IMR-90 (cell line): ENCODE data around the gene CLDN6. TPM values are rescaled to one million over a fixed set of nuclear protein-coding genes. Genes with fewer than 3 reads are reported as not detected.

Experiments used
- ATAC-seq: fragments of 200-7000 bp; cut with Tn5 transposase; 2 replicates; pipeline ENCODE4 v1.9.1; 2020; ENCODE audit warnings: low read depth, mild to moderate bottlenecking, moderate library complexity
- BruUV-seq: library from RNA; stranded (reverse); fragments of 400-500 nt; replicated peaks from 2 replicates; lab custom pipeline; 2021; lab: Mats Ljungman, UMichigan
- CTCF ChIA-PET: fragments of 300-600 bp; formaldehyde crosslinking; extraction: SDS; loops from one replicate; lab custom pipeline; 2021; ENCODE audit warnings: antibody characterized with exemption; lab: Yijun Ruan, JAX
- POLR2A ChIA-PET: fragments of 300-600 bp; sonication (Branson Sonifier 250); formaldehyde crosslinking; loops from one replicate; lab custom pipeline; 2022; ENCODE audit warnings: antibody characterized with exemption; ENCODE audit not compliant: unreplicated experiment; lab: Charles Lee
- DNase-seq: peaks from one replicate; pipeline ENCODE4 v3.0.0; 2013
- H2AFZ ChIP-seq: replicated peaks from 2 replicates; pipeline ENCODE3; 2013; ENCODE audit warnings: low read length, mild to moderate bottlenecking; ENCODE audit not compliant: poor library complexity
- H2AK5ac ChIP-seq: 2 replicates; pipeline ENCODE4 v1.6.1; 2013; ENCODE audit warnings: low read depth, low read length, inconsistent platforms
- H2AK9ac ChIP-seq: replicated peaks from 2 replicates; pipeline ENCODE3; 2013; ENCODE audit warnings: mild to moderate bottlenecking, low read depth, low read length, moderate library complexity; ENCODE audit not compliant: poor library complexity
- H2BK120ac ChIP-seq: 2 replicates; pipeline ENCODE4 v1.6.1; 2013; ENCODE audit warnings: low read depth, low read length, inconsistent platforms
- H2BK15ac ChIP-seq: 3 replicates; pipeline ENCODE4 v1.6.1; 2013; ENCODE audit warnings: low read depth, low read length, inconsistent platforms
- H2BK20ac ChIP-seq: 2 replicates; pipeline ENCODE4 v1.6.1; 2013; ENCODE audit warnings: low read depth, mild to moderate bottlenecking, inconsistent platforms, low read length, moderate library complexity
- H2BK5ac ChIP-seq: 2 replicates; pipeline ENCODE4 v1.6.1; 2013; ENCODE audit warnings: mild to moderate bottlenecking, low read depth, low read length, inconsistent platforms; ENCODE audit not compliant: poor library complexity, severe bottlenecking
- H3K14ac ChIP-seq: replicated peaks from 2 replicates; pipeline ENCODE4 v1.6.1; 2013; ENCODE audit warnings: low read depth, low read length, inconsistent platforms
- H3K18ac ChIP-seq: 2 replicates; pipeline ENCODE4 v1.6.1; 2013; ENCODE audit warnings: low read depth, low read length, control low read depth
- H3K23ac ChIP-seq: 2 replicates; pipeline ENCODE4 v1.6.1; 2013; ENCODE audit warnings: low read depth, low read length, inconsistent platforms
- H3K27ac ChIP-seq: 2 replicates; pipeline ENCODE4 v1.5.1; 2013; ENCODE audit warnings: mild to moderate bottlenecking, control low read depth, low read length; ENCODE audit not compliant: insufficient read depth
- H3K27me3 ChIP-seq: 2 replicates; pipeline ENCODE4 v1.6.1; 2013; ENCODE audit warnings: low read length; ENCODE audit not compliant: control insufficient read depth, insufficient read depth
- H3K36me3 ChIP-seq: 2 replicates; pipeline ENCODE4 v1.6.1; 2013; ENCODE audit warnings: low read length, mixed read lengths; ENCODE audit not compliant: control insufficient read depth, insufficient read depth
- H3K4ac ChIP-seq: 2 replicates; pipeline ENCODE4 v1.6.1; 2013; ENCODE audit warnings: low read depth, low read length, inconsistent platforms
- H3K4me1 ChIP-seq: 2 replicates; pipeline ENCODE4 v1.6.1; 2013; ENCODE audit warnings: low read length, mixed read lengths; ENCODE audit not compliant: control insufficient read depth, insufficient read depth
- H3K4me2 ChIP-seq: 2 replicates; pipeline ENCODE4 v1.6.1; 2013; ENCODE audit warnings: low read depth, mild to moderate bottlenecking, control low read depth, low read length, moderate library complexity
- H3K4me3 ChIP-seq: 2 replicates; pipeline ENCODE4 v1.5.1; 2013; ENCODE audit warnings: low read depth, mild to moderate bottlenecking, control low read depth, low read length, moderate library complexity; ENCODE audit not compliant: insufficient read depth
- H3K56ac ChIP-seq: 2 replicates; pipeline ENCODE4 v1.6.1; 2013; ENCODE audit warnings: low read length, inconsistent platforms; ENCODE audit not compliant: insufficient read depth; ENCODE audit errors: extremely low read depth
- H3K79me1 ChIP-seq, 2 experiments: 2 replicates each; pipeline ENCODE4 v1.6.1; 2013; ENCODE audit warnings: low read length in 2 of 2, inconsistent platforms in 1 of 2, low read depth in 1 of 2
- H3K9ac ChIP-seq: 2 replicates; pipeline ENCODE4 v1.6.1; 2013; ENCODE audit warnings: low read depth, low read length, control low read depth
- H3K9me1 ChIP-seq: 2 replicates; pipeline ENCODE4 v1.6.1; 2013; ENCODE audit warnings: low read length, inconsistent platforms; ENCODE audit not compliant: insufficient read depth
- H3K9me3 ChIP-seq: 2 replicates; pipeline ENCODE4 v1.6.1; 2013; ENCODE audit warnings: low read length; ENCODE audit not compliant: control insufficient read depth, insufficient read depth
- H4K20me1 ChIP-seq: 2 replicates; pipeline ENCODE4 v1.6.1; 2013; ENCODE audit warnings: low read length, inconsistent platforms; ENCODE audit not compliant: insufficient read depth
- H4K5ac ChIP-seq: 2 replicates; pipeline ENCODE4 v1.6.1; 2013; ENCODE audit warnings: mild to moderate bottlenecking, low read depth, low read length, control low read depth
- H4K8ac ChIP-seq, 2 experiments: 2 replicates each; pipeline ENCODE4 v1.6.1; 2013; ENCODE audit warnings: low read depth in 2 of 2, low read length in 2 of 2, control low read depth in 1 of 2, inconsistent platforms in 1 of 2
- H4K91ac ChIP-seq: 2 replicates; pipeline ENCODE4 v1.6.1; 2013; ENCODE audit warnings: low read depth, low read length, inconsistent platforms; ENCODE audit not compliant: insufficient read depth
- BHLHE40 ChIP-seq: fragments of 150-350 bp; IDR thresholded peaks from 2 replicates; pipeline ENCODE4 v1.6.1; 2016; ENCODE audit warnings: mild to moderate bottlenecking, low read depth, low read length
- CEBPB ChIP-seq: IDR thresholded peaks from 2 replicates; pipeline ENCODE4 v1.6.1; 2012; ENCODE audit warnings: low read depth, low read length, improper control_type of control experiment
- CHD1 ChIP-seq: IDR thresholded peaks from 2 replicates; pipeline ENCODE4 v1.6.1; 2012; ENCODE audit warnings: low read depth, low read length, improper control_type of control experiment
- CTCF ChIP-seq: conservative IDR thresholded peaks from 2 replicates; pipeline ENCODE4 v1.5.1; 2012; ENCODE audit warnings: mild to moderate bottlenecking, low read depth, low read length, improper control_type of control experiment
- FOS ChIP-seq: fragments of 150-350 bp; IDR thresholded peaks from 2 replicates; pipeline ENCODE4 v1.6.1; 2016; ENCODE audit warnings: low read depth, low read length
- MAFK ChIP-seq: IDR thresholded peaks from 2 replicates; pipeline ENCODE4 v1.6.1; 2012; ENCODE audit warnings: low read depth, low read length, improper control_type of control experiment
- MAZ ChIP-seq: IDR thresholded peaks from 2 replicates; pipeline ENCODE4 v1.6.1; 2012; ENCODE audit warnings: low read depth, mild to moderate bottlenecking, low read length, improper control_type of control experiment, moderate library complexity, borderline replicate concordance
- NFE2L2 ChIP-seq: fragments of 150-350 bp; IDR thresholded peaks from 2 replicates; pipeline ENCODE4 v1.6.1; 2016; ENCODE audit warnings: low read depth, mild to moderate bottlenecking, low read length
- POLR2A ChIP-seq: IDR thresholded peaks from 2 replicates; pipeline ENCODE4 v1.6.1; 2012; ENCODE audit warnings: mild to moderate bottlenecking, low read depth, low read length
- RAD21 ChIP-seq: IDR thresholded peaks from 2 replicates; pipeline ENCODE4 v1.6.1; 2012; ENCODE audit warnings: low read length, improper control_type of control experiment
- RCOR1 ChIP-seq: IDR thresholded peaks from 2 replicates; pipeline ENCODE4 v1.6.1; 2012; ENCODE audit warnings: mild to moderate bottlenecking, low read length, improper control_type of control experiment; ENCODE audit not compliant: insufficient replicate concordance
- RFX5 ChIP-seq: IDR thresholded peaks from 2 replicates; pipeline ENCODE4 v1.8.0; 2012; ENCODE audit warnings: low read depth, mild to moderate bottlenecking, low read length, moderate library complexity
- SMC3 ChIP-seq: fragments of 150-350 bp; IDR thresholded peaks from 2 replicates; pipeline ENCODE4 v1.6.1; 2016; ENCODE audit warnings: low read depth, mild to moderate bottlenecking, antibody characterized with exemption, low read length, moderate library complexity
- WGBS, 2 experiments: methylation state at CpG; one replicate each; pipeline versions ENCODE4 v1.1.5 to v1.1.7; 2013; ENCODE audit warnings: missing lambda C conversion rate in 2 of 2; ENCODE audit not compliant: insufficient read length in 1 of 2; ENCODE audit errors: extremely low coverage in 2 of 2; 5-methylcytosine and 5-hydroxymethylcytosine counted together
- dilution Hi-C: fragments of 300-500 bp; cut with HindIII; formaldehyde crosslinking; loops from one replicate; pipeline ENCODE4 v1.14.3; 2018; ENCODE audit warnings: low sequenced_read_pairs; ENCODE audit not compliant: unreplicated experiment
- in situ Hi-C: fragments of 300-500 bp; cut with MboI; formaldehyde crosslinking; loops from 3 replicates; pipeline ENCODE4 v1.14.3; 2019; ENCODE audit warnings: low sequenced_read_pairs, inconsistent platforms, mixed read lengths
- intact Hi-C: fragments of 100-400 bp; cut with micrococcal nuclease; formaldehyde crosslinking; loops from 2 replicates; pipeline ENCODE4 v1.10.0; 2022
- polyA plus RNA-seq, 3 experiments: library from polyadenylated mRNA; depleted of rRNA; stranded (reverse); fragments of >200 nt; gene quantifications; 2 replicates each; pipeline ENCODE4 v1.2.3, GENCODE V29; 2012; ENCODE audit warnings: low replicate concordance in 1 of 3
- total RNA-seq: library from RNA; depleted of rRNA; stranded (reverse); fragments of >200 nt; gene quantifications from 2 replicates; pipeline ENCODE4 v1.2.3, GENCODE V29; 2012
- TF ChIP-seq, protein P1 (sequence below): fragments of 150-350 bp; IDR thresholded peaks from 2 replicates; pipeline ENCODE4 v1.6.1; 2017; ENCODE audit warnings: mild to moderate bottlenecking, antibody characterized with exemption, low read length, low read depth

Gene CLDN6
- total and polyA plus RNA-seq, 2 of the 4 experiments (the other 2 are of a cell fraction), result 0.14 TPM; not detected in 1

- Histone ChIP-seq H3K27ac (no peak overlapping the region), H3K27me3 (peaks cover 67% of the 10 kb centered on the region), H3K9me1 (no peaks in the 10 kb centered on the region), H2BK5ac (no peak overlapping the region), H3K79me1 (no peaks in the 10 kb centered on the region), H3K9me3 (no peaks in the 10 kb centered on the region; the same call in 1 of the 2 replicates), H3K4me1 (no peaks in the 10 kb centered on the region; the same call in 1 of the 2 replicates), H3K14ac (no peak overlapping the region), H4K91ac (no peak overlapping the region), H4K8ac (no peak overlapping the region), H4K5ac (no peak overlapping the region), H3K56ac (no peak overlapping the region), H4K20me1 (no peaks in the 10 kb centered on the region), H3K4me3 (no peak overlapping the region), H2BK15ac (no peak overlapping the region), H2AK9ac (no peak overlapping the region), H2AFZ (no peak overlapping the region), H3K23ac (no peak overlapping the region), H3K18ac (no peak overlapping the region), H2AK5ac (no peak overlapping the region), H3K36me3 (no peaks in the 10 kb centered on the region), H3K4ac (no peak overlapping the region), H2BK20ac (no peak overlapping the region), H3K4me2 (no peak overlapping the region), H2BK120ac (no peak overlapping the region), H3K9ac (no peak overlapping the region)
- 10% methylated on average over 2 of the region's 13 CpGs; no CpG with 5 or more reads in 1 of the 2 experiments for WGBS, 2 experiments
- ChIA-PET POLR2A (no interaction called here), CTCF (interaction anchor here (0.6 to 2.0 kb wide), 3 partner anchors 12 to 54 kb away, joined by 3 to 7 read pairs (median 4); no protein-coding TSS in a partner anchor)
- TF ChIP-seq, protein P1, sequence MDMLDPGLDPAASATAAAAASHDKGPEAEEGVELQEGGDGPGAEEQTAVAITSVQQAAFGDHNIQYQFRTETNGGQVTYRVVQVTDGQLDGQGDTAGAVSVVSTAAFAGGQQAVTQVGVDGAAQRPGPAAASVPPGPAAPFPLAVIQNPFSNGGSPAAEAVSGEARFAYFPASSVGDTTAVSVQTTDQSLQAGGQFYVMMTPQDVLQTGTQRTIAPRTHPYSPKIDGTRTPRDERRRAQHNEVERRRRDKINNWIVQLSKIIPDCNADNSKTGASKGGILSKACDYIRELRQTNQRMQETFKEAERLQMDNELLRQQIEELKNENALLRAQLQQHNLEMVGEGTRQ, result no peak
- TF ChIP-seq POLR2A (no peak), NFE2L2 (no peak), RFX5 (no peak), FOS (no peak), CHD1 (no peak), MAZ (no peak), RCOR1 (no peak), RAD21 (no peak), MAFK (no peak), BHLHE40 (no peak), CEBPB (no peak), CTCF (no peak), SMC3 (no peak)
- intact Hi-C loops (no loop called here), in situ Hi-C loops (no loop called here), dilution Hi-C loops (no loop called here)
- DNase-seq, result no peak
- no peak for ATAC-seq
- no TSS peak for BruUV-seq
Observed at GRCh38 chr16:3047387-3047720, 29.4 kb upstream of the CLDN6 start.
